ENCODE results near the gene TSHR. TPM values are rescaled to one million over a fixed set of nuclear protein-coding genes. Genes with fewer than 3 reads are reported as not detected.

Gene TSHR
- total RNA-seq, 4 donors from 2014 or later: not detected

DNA sequence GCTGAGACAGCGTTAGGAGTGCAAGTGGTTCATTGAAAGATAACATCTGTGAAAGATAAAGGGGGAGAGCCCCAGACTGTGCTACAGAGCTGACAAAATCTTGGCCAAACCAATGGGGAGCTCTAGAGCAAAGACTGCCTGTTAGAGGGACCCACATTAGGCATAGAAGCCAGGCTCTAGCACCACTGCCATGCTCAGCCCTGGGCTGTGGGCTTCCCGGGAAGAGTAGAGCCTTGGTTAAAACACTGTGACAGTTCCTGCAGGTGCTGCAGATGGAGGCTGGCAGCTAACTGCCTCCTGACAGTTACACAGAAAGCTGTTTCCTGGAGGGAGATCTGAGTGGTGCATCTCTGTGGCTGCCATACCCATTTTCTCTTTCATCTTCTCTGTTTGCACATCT lies 23.0 kb downstream of the TSHR start:
- no peaks in the 10 kb centered on the region for H3K27me3 ChIP-seq
- H3K27ac ChIP-seq: no peak overlapping the region
- no peak for DNase-seq
- no peaks in the 10 kb centered on the region for H3K36me3 ChIP-seq
- no peaks in the 10 kb centered on the region for H3K4me1 ChIP-seq
- TF ChIP-seq, protein P1, sequence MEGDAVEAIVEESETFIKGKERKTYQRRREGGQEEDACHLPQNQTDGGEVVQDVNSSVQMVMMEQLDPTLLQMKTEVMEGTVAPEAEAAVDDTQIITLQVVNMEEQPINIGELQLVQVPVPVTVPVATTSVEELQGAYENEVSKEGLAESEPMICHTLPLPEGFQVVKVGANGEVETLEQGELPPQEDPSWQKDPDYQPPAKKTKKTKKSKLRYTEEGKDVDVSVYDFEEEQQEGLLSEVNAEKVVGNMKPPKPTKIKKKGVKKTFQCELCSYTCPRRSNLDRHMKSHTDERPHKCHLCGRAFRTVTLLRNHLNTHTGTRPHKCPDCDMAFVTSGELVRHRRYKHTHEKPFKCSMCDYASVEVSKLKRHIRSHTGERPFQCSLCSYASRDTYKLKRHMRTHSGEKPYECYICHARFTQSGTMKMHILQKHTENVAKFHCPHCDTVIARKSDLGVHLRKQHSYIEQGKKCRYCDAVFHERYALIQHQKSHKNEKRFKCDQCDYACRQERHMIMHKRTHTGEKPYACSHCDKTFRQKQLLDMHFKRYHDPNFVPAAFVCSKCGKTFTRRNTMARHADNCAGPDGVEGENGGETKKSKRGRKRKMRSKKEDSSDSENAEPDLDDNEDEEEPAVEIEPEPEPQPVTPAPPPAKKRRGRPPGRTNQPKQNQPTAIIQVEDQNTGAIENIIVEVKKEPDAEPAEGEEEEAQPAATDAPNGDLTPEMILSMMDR (IDR thresholded peaks at IDR 0.05): no peak
- TF ChIP-seq POLR2A (IDR thresholded peaks at IDR 0.05): no peak
- no peaks in the 10 kb centered on the region for H3K9me3 ChIP-seq
- H3K4me3 ChIP-seq: no peak overlapping the region

DNA sequence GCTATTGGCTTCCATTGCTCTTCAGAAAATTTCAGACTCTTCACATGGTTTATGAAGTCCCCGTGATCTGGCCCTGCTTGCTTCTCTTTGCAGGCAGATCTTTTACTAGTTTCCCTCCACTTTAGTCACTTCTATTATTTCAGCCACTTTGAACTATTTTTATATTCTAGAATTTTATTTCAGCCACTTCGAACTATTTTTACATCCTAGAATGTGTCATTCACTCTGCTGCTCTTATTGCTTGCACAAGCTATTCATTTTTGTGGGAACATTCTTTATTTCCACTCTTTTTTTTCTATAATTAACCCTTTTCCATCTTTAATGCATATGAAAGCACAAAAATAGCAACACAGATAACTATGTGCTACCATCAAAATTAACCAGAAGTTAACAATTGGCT lies 24.5 kb downstream of the TSHR start:
- Histone ChIP-seq H3K36me3 (no peaks in the 10 kb centered on the region), H3K9me3 (no peaks in the 10 kb centered on the region), H3K27ac (no peak overlapping the region), H3K27me3 (no peaks in the 10 kb centered on the region), H3K4me1 (no peaks in the 10 kb centered on the region), H3K4me3 (no peak overlapping the region)
- no peak for DNase-seq
- no peak for TF ChIP-seq POLR2A (IDR thresholded peaks at IDR 0.05)
- TF ChIP-seq, protein P1 (IDR thresholded peaks at IDR 0.05): no peak

DNA sequence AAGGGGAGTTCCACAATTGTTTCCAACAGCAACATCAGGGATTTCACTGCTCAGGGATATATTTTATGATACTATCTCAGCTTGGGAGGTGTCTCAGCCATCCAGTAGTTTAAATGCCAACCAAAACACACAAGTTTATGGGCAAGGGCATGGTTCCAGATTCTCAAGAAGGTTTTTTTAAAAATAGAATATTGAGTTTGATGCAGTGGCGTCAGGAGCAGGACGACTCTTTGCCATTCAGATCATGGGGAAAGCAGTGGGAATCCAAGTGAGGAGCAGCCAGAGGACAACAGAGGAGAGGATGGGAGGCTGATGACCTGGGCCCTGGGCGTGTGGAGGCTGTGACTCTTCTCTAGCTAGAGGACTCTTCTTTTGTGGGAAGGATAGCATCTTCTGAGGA lies 25.7 kb downstream of the TSHR start:
- H3K4me3 ChIP-seq: no peak overlapping the region
- no peak for TF ChIP-seq POLR2A (IDR thresholded peaks at IDR 0.05)
- TF ChIP-seq, protein P1 (IDR thresholded peaks at IDR 0.05): no peak
- no peaks in the 10 kb centered on the region for H3K27me3 ChIP-seq
- H3K4me1 ChIP-seq: no peaks in the 10 kb centered on the region
- DNase-seq: no peak
- H3K27ac ChIP-seq: no peak overlapping the region
- H3K36me3 ChIP-seq: no peaks in the 10 kb centered on the region
- no peaks in the 10 kb centered on the region for H3K9me3 ChIP-seq

DNA sequence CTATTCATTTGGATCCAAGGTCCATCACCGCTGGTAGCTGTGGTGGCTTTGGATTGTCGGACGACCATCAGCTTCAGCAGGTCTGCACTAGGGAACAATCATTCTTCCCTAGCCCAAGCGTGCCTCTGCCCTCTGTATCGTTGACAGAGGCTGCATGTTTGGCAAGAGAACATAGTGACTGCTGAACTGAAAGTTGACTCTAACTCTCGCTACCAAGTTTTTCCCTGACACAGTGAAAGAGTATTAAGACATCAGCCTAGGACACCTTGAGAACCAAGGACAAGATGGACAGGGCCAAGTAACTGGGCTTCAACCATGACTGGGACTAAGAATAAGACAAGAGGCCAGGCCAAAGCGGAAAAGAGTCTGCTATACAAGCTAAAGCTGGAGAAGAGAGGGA lies 26.3 kb downstream of the TSHR start:
- no peak overlapping the region for H3K27ac ChIP-seq
- no peaks in the 10 kb centered on the region for H3K36me3 ChIP-seq
- H3K4me1 ChIP-seq: no peaks in the 10 kb centered on the region
- DNase-seq: no peak
- no peaks in the 10 kb centered on the region for H3K27me3 ChIP-seq
- H3K4me3 ChIP-seq: no peak overlapping the region
- TF ChIP-seq POLR2A (IDR thresholded peaks at IDR 0.05): no peak
- TF ChIP-seq, protein P1 (IDR thresholded peaks at IDR 0.05): no peak
- no peaks in the 10 kb centered on the region for H3K9me3 ChIP-seq

DNA sequence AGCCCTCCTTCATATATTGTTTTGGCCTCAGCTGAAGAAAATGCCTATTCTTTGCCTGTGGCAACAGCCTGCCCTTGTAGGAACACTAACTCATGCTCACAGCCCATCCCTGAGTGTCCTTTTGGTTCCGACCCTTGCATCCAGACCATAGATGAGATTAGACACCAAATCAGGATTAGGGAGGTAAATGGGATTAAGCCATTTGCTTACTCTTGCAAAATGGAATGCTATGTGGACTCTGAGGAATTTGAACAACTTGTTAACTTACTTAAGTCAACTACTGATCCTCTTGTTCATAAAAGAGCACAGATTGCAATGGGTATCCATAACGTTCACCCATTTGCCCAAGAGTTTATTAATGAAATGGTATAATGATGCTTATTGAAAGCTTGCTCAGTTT lies 27.3 kb downstream of the TSHR start:
- H3K4me1 ChIP-seq: no peaks in the 10 kb centered on the region
- no peaks in the 10 kb centered on the region for H3K36me3 ChIP-seq
- TF ChIP-seq, protein P1 (IDR thresholded peaks at IDR 0.05): no peak
- no peak for TF ChIP-seq POLR2A (IDR thresholded peaks at IDR 0.05)
- H3K4me3 ChIP-seq: no peak overlapping the region
- no peaks in the 10 kb centered on the region for H3K27me3 ChIP-seq
- no peak for DNase-seq
- H3K9me3 ChIP-seq: no peaks in the 10 kb centered on the region
- H3K27ac ChIP-seq: no peak overlapping the region

Data from Peyer's patch (tissue), 4 donors.